Common myeloid progenitor, CD34-positive (primary cell): ENCODE results near the gene VANGL2.

Experiments
- CTCF ChIA-PET: fragments of 350-600 bp; sonication (Branson Sonifier 250); formaldehyde crosslinking; loops from one replicate; lab custom pipeline; 2021; ENCODE audit warnings: antibody characterized with exemption; lab: Charles Lee
- POLR2A ChIA-PET: fragments of 350-600 bp; sonication (Branson Sonifier 250); formaldehyde crosslinking; loops from one replicate; lab custom pipeline; 2021; ENCODE audit warnings: antibody characterized with exemption; lab: Charles Lee
- DNase-seq, 3 donors: peaks; one replicate each; pipeline versions ENCODE4 v3.0.0 to v3.0.0-alpha.2; 2013
- H3K27ac ChIP-seq, 2 experiments: 1 replicate in 1 of 2; 2 replicates in 1 of 2; pipeline ENCODE4 v1.7.0; 2013; ENCODE audit warnings: inconsistent platforms in 2 of 2, low read length in 2 of 2, mild to moderate bottlenecking in 2 of 2, low read depth in 1 of 2, moderate library complexity in 1 of 2; ENCODE audit not compliant: severe bottlenecking in 2 of 2, insufficient read depth in 1 of 2, poor library complexity in 1 of 2
- H3K27me3 ChIP-seq, 5 experiments: replicated peaks in 2 of 5; 1 replicate in 3 of 5; 2 replicates in 2 of 5; pipeline versions ENCODE4 v1.6.1 to v1.7.0; 2013; ENCODE audit warnings: low read length in 4 of 5, mild to moderate bottlenecking in 2 of 5, moderate library complexity in 2 of 5, inconsistent platforms in 1 of 5; ENCODE audit not compliant: insufficient read depth in 5 of 5, control insufficient read depth in 4 of 5
- H3K36me3 ChIP-seq, 4 experiments: 1 replicate in 2 of 4; 2 replicates in 2 of 4; pipeline versions ENCODE4 v1.6.1 to v1.7.0; 2013; ENCODE audit warnings: low read length in 3 of 4, control low read depth in 1 of 4, mild to moderate bottlenecking in 1 of 4; ENCODE audit not compliant: control insufficient read depth in 4 of 4, insufficient read depth in 4 of 4
- H3K4me1 ChIP-seq, 4 experiments: 1 replicate in 3 of 4; 2 replicates in 1 of 4; pipeline versions ENCODE4 v1.6.1 to v1.7.1; 2013; ENCODE audit warnings: low read length in 3 of 4, mild to moderate bottlenecking in 3 of 4, control low read depth in 1 of 4, inconsistent platforms in 1 of 4, moderate library complexity in 1 of 4; ENCODE audit not compliant: control insufficient read depth in 4 of 4, insufficient read depth in 4 of 4; ENCODE audit errors: control extremely low read depth in 1 of 4
- H3K4me3 ChIP-seq, 7 experiments: 1 replicate in 4 of 7; 2 replicates in 3 of 7; pipeline versions ENCODE4 v1.5.1 to v1.7.0; 2013; ENCODE audit warnings: mild to moderate bottlenecking in 7 of 7, low read length in 6 of 7, moderate library complexity in 6 of 7, inconsistent platforms in 2 of 7, low read depth in 2 of 7, control low read depth in 1 of 7; ENCODE audit not compliant: insufficient read depth in 4 of 7, control insufficient read depth in 1 of 7; ENCODE audit errors: extremely low read depth in 1 of 7
- H3K9me3 ChIP-seq, 5 experiments: 1 replicate in 4 of 5; 2 replicates in 1 of 5; pipeline versions ENCODE4 v1.6.1 to v1.7.1; 2013; ENCODE audit warnings: low read length in 4 of 5, mild to moderate bottlenecking in 2 of 5, inconsistent platforms in 1 of 5, low read depth in 1 of 5, moderate library complexity in 1 of 5; ENCODE audit not compliant: control insufficient read depth in 4 of 5, insufficient read depth in 2 of 5; ENCODE audit errors: control extremely low read depth in 1 of 5
- WGBS: methylation state at CpG from one replicate; pipeline ENCODE4 v1.1.5; 2013; ENCODE audit not compliant: insufficient coverage; 5-methylcytosine and 5-hydroxymethylcytosine counted together

Gene VANGL2

DNA sequence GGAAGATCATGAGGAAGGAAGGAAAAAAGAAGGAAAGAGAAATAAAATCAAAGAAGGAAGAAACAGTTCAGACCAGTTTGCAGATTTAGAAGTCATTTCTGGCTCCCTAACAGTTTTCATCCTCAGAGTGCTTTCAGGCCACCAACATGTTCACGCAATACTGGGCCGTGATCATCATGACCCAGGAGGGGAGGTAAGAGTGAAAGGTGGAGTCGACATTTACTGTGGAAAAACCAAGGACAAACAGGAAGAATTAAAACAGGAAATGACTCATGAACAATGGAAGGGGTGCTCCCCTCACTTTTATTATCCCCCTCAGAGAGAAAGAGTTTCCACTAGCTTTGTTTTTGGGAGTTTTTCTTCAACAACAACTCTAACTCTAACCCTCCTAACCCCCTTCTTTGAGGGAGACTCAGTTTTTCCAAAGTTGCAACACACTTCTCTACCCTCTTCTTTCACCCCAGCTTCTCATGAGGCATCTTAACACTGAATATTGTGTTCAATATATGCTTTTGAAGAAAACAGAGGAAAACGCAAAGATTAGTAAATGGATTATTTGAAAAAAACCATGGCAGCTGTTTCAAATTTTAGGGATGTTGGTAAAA is 60.4 kb downstream of the VANGL2 start:
- no peaks in the 10 kb centered on the region for H3K36me3 ChIP-seq
- peak in 1 of 3 donors; percentile 15 for DNase-seq
- no peaks in the 10 kb centered on the region for H3K9me3 ChIP-seq
- H3K27ac ChIP-seq = no peak overlapping the region
- WGBS = 60% methylated on average over 4 of the region's 4 CpGs
- no peaks in the 10 kb centered on the region for H3K27me3 ChIP-seq
- peak overlapping the region in 1 of 7 experiments; percentile 3 for H3K4me3 ChIP-seq
- ChIA-PET CTCF (no interaction called here), POLR2A (no interaction called here)
- H3K4me1 ChIP-seq = peaks cover 0 to 11% (median 6%) of the 10 kb centered on the region in 4 experiments

DNA sequence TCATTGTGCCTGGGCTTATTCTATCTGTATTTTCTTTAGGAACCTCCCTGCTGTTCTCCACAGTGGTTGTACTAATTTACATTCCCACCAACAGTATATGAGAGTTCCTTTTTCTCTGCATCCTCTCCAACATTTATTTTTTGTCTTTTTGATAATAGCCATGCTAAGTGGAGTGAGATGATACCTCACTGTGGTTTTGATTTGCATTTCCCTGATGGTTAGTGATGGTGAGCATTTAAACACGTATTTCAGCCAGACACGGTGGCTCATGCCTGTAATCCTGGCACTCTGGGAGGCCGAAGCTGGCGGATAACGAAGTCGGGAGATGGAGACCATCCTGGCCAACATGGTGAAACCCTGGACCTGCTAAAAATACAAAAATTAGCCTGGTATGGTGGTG is 64.8 kb downstream of the VANGL2 start:
- POLR2A ChIA-PET = no interaction called here
- H3K4me1 ChIP-seq = peaks cover 0 to 12% (median 8%) of the 10 kb centered on the region in 4 experiments
- no peak for DNase-seq
- H3K36me3 ChIP-seq = no peaks in the 10 kb centered on the region
- no peaks in the 10 kb centered on the region for H3K9me3 ChIP-seq
- H3K27me3 ChIP-seq = no peaks in the 10 kb centered on the region
- CTCF ChIA-PET = interaction anchor here (0.9 kb wide), 1 partner anchor 26 kb away, joined by 3 read pairs; no protein-coding TSS in a partner anchor
- 97% methylated on average over 6 of the region's 6 CpGs for WGBS
- no peak overlapping the region for H3K27ac ChIP-seq
- no peak overlapping the region for H3K4me3 ChIP-seq

DNA sequence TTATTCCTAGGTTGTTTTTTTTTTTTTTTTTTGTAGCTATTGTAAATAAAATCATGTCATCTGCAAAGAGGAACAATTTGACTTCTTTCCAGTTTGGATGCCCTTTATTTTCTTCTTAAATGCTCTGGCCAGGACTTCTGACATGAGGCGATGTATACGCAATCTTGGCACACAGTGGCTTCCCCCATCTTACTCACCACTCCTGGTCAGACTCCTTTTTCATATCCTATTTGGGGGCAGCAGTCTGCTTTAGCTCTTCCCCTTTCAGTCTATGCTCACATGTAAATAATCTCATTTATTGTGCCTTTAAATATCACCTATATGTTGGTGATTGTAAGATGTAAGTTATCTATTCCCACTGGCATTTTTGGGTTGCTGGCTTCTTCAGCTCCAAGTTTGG is 66.6 kb downstream of the VANGL2 start:
- H3K36me3 ChIP-seq = no peaks in the 10 kb centered on the region
- peak in 1 of 3 donors; percentile 22 for DNase-seq
- no peaks in the 10 kb centered on the region for H3K9me3 ChIP-seq
- no peaks in the 10 kb centered on the region for H3K27me3 ChIP-seq
- POLR2A ChIA-PET = no interaction called here
- H3K4me3 ChIP-seq = no peak overlapping the region
- 89% methylated on average over 2 of the region's 2 CpGs for WGBS
- H3K27ac ChIP-seq = no peak overlapping the region
- peaks cover 0 to 16% (median 2%) of the 10 kb centered on the region in 4 experiments for H3K4me1 ChIP-seq
- CTCF ChIA-PET = interaction anchor here (1.0 to 1.2 kb wide), 2 partner anchors 38 to 43 kb away, joined by 3 read pairs; no protein-coding TSS in a partner anchor

DNA sequence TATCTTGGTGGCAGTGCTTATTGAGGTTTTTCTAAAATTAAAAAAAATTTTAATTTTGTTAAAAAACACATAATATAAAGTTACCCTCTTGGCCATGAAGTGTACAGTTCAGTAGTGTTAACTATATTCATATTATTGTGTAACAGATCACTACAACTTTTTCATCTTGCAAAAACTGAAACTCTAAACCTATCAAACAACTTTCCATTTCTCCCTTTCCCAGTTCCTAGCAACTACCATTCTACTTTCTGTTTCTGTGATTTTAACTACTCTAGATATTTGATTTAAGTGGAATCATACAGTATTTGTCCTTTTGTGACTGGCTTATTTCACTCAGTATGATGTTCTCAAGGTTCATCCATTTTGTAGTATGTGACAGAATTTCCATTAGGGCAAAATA is 67.2 kb downstream of the VANGL2 start:
- ChIA-PET CTCF (no interaction called here), POLR2A (no interaction called here)
- Histone ChIP-seq H3K36me3 (no peaks in the 10 kb centered on the region), H3K27me3 (no peaks in the 10 kb centered on the region), H3K9me3 (no peaks in the 10 kb centered on the region), H3K4me1 (peaks cover 0 to 16% (median 2%) of the 10 kb centered on the region in 4 experiments), H3K27ac (no peak overlapping the region), H3K4me3 (no peak overlapping the region)
- DNase-seq = no peak

DNA sequence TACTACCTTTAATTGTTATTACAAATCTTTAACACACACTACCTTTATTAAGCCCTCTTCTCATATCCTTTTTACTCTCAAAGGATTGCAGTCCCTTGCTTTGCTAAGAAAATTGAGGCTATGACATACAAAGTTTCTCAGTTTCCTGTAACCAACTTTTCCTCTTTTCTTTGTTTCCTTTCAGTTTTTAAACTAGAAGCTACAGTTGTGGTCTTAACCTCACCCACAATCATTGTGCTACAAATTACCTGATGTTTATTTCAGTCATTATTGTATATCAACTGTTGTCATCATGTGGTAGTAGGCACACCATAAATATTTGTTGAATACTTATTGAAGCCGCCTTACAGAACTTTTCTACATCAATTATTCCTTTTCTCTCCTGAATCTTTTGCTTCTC is 70.9 kb downstream of the VANGL2 start:
- Histone ChIP-seq H3K27ac (no peak overlapping the region), H3K36me3 (no peaks in the 10 kb centered on the region), H3K9me3 (no peaks in the 10 kb centered on the region), H3K4me3 (no peak overlapping the region), H3K27me3 (no peaks in the 10 kb centered on the region), H3K4me1 (peaks cover 4 to 22% (median 6%) of the 10 kb centered on the region in 4 experiments)
- ChIA-PET POLR2A (interaction anchor here (0.5 kb wide), 1 partner anchor 397 kb away, joined by 4 read pairs; no protein-coding TSS in a partner anchor), CTCF (interaction anchor here (1.3 kb wide), 1 partner anchor 70 kb away, joined by 3 read pairs; no protein-coding TSS in a partner anchor)
- peak in 2 of 3 donors; percentile 36 to 39 for DNase-seq
- WGBS = no CpG with 5 or more reads among the region's 1 CpG

DNA sequence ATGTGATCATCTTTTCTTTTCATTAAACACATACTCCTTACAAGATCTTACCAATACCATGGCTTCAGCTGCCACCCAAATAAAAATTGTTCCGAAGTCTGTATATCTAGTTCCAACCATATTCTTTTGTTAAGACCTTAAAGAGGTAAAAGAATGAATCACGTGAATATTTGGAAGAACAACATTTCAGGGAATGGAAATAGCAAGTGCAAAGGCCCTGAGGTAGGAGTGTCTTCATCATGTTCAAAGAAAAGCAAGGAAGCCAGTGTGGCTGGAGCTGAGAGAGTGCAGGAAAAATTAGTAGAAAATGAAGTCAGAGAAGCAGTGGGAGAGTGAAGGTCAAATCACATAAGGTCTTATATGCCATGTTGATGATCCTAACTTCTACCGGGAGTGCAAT is 71.7 kb downstream of the VANGL2 start:
- no peak for DNase-seq
- Histone ChIP-seq H3K27me3 (no peaks in the 10 kb centered on the region), H3K9me3 (no peaks in the 10 kb centered on the region), H3K4me3 (no peak overlapping the region), H3K4me1 (peaks cover 4 to 19% (median 6%) of the 10 kb centered on the region in 4 experiments), H3K27ac (no peak overlapping the region), H3K36me3 (no peaks in the 10 kb centered on the region)
- POLR2A ChIA-PET = no interaction called here
- CTCF ChIA-PET = no interaction called here
- WGBS = 100% methylated on average over 2 of the region's 3 CpGs

DNA sequence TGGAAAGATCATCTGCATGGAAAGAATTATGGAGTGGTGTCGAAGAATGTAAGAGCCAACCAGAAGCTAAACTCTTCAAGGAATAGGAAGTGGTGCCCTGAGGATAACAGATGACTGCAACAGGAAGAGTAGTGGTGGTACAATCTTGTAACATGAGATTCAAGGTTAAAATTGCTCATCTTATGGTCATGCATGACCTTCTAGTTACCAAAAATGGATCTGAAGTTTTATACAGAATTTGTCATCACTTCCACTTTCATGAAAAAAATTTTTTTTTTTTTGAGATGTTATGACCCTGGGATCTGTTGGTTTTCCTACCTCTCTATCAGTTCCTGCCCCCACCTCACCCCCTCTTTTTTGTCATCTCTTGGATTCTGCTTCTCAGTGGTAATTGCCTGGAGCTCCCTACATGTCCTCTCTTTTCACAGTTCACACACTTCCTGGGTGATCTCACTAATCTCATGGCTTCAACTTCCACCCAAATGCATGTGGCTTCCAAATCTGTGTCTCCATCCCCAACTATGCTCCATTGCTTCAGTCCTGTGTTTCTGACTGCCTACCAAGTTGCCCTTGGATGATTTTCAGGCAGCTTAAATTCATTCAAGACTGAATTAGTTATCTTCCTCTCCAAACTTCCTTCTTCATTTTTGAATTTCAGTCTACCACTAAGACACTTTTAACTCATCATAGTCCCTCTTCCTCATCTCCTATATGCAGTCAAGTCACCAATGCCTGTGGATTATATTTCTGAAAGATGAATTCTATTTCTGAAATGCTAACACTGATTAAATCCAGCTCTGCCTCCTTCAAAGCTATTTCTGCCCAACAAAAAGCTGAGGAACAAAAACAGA is 74.3 kb downstream of the VANGL2 start:
- no peaks in the 10 kb centered on the region for H3K9me3 ChIP-seq
- CTCF ChIA-PET = interaction anchor here (1.2 to 1.4 kb wide), 2 partner anchors 9 to 46 kb away, joined by 3 read pairs; no protein-coding TSS in a partner anchor
- peaks cover 4 to 17% (median 6%) of the 10 kb centered on the region in 4 experiments for H3K4me1 ChIP-seq
- H3K27ac ChIP-seq = no peak overlapping the region
- H3K36me3 ChIP-seq = no peaks in the 10 kb centered on the region
- POLR2A ChIA-PET = no interaction called here
- 100% methylated on average over 1 of the region's 1 CpG for WGBS
- H3K27me3 ChIP-seq = no peaks in the 10 kb centered on the region
- H3K4me3 ChIP-seq = no peak overlapping the region
- peak in 2 of 3 donors; percentile 31 to 40 for DNase-seq
